CD4-positive, alpha-beta T cell treated with Interleukin-4 for 1 hour (primary cell): ENCODE measurements around the gene SPSB3.

ENCODE experiments used
- DNase-seq, 2 donors: peaks; one replicate each; pipeline ENCODE4 v3.0.0-alpha.2; 2020 to 2022

Gene SPSB3

GRCh38 chr16:1762196-1762878 lies 20.0 kb downstream of the SPSB3 start:
- DNase-seq, result no peak

GRCh38 chr16:1761751-1762150 lies 20.6 kb downstream of the SPSB3 start:
- DNase-seq, result no peak

GRCh38 chr16:1760911-1761310 lies 21.5 kb downstream of the SPSB3 start:
- no peak for DNase-seq

GRCh38 chr16:1759511-1759910 lies 22.9 kb downstream of the SPSB3 start:
- no peak for DNase-seq

DNA sequence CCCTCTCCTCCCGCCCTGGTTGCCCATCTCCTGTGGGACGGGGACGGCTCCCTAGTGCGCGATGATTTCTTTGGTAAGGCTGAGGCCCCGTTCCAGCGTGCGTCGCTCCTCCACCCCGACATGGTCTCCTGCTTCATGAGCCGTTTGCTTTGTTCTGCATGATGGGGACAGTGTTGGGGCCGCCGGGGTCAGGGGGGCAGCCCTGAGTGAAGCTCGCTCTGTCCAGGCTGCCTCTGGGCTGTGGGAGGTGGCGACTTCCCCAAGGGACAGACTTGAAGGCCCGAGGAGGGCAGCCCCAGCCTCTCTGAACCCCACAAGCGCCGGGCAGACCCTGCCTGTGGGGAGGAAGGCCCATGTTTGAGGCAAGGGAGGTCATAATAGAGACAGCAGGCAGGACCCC lies 23.4 kb downstream of the SPSB3 start:
- no peak for DNase-seq

DNA sequence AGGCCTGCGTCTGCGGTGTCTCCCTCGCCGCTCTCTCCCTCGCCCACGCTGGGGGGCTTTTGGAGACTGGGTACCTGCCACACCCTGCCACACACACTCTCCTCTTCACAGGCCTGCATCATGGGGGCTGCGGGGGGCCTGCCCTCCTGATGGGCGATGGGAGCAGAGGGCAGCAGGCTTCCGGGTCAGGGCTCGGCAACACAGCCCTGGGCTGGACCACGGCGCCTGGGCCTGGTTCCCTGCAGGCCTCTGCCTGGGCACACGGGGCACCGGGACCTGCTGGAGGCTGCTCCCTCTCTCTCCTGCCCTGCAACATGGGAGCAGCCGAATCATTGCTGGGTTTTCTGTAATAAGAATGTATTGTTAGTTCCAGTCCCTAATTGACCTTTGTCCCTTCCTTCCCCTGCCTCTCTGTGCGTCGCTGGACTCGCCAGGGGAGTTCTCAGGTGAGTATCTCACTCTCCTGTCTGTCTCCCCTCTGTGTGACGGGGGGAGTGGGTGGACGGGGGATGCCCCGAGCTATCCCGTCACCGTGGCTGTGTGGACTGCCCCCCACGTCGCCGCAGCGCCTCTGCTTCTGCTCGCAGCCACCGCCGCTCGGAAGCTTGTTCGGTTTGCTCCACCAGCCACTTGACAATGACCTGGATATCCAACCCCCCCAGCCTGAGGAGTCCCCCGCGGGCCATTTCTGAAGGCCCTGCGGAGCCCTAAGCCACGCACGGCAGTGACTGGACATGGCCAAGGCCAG lies 24.5 kb downstream of the SPSB3 start:
- DNase-seq, result no peak

DNA sequence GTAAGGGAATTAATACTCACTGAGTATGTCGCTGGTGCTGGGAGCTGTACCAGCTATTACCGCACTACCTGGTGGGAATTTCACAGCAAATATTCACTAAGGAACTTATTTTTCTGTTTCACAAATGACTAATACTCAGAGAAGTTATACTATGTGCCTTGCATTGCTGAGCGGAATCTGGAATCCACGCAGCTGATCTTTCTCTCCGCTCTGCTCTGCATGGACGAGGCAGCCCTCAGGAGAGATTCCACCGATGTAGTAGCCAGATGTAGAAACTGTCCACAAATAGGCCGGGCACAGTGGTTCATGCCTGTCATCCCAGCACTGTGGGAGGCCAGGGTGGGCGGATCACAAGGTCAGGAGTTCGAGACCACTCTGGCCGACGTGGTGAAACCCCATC lies 28.2 kb downstream of the SPSB3 start:
- no peak for DNase-seq

DNA sequence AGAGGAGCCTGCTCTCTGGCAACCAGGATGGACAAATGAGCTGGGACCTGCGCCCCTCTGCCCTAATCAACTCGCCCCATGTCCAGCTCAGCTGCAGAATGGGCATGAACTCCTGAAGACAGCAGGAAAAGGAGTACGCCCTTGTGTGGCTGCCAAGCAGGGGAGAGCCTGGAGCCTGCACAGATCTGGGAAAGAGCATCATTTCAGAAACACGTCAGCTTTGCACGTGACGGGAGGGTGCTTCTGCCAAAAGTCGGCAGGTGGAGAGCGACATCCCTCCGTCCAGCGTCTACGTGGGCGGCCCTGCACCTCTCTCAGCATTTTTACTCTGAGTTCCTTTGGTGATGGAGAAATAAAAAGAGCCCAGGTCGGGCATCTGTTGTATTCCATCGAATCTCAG lies 29.5 kb downstream of the SPSB3 start:
- DNase-seq, result no peak

DNA sequence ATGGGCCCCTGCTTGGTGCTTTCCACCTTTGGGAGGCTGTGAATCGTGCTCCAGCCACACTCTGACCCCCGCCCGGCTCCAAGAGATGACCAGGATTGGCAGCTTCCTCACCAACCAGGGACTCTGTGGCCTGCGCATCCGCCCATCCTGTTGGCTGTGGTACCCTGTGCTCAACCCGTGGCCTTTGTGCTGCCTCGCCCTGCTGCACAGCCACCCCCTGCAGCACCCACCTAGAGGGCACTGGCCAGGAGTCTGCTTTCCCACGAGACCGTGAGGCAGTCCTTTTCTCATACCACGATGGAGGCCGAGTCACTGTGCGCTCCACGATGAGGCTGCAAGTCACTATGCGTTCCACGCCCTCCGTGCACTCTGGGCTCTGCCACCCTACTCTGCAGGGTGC lies 30.4 kb downstream of the SPSB3 start:
- no peak for DNase-seq

DNA sequence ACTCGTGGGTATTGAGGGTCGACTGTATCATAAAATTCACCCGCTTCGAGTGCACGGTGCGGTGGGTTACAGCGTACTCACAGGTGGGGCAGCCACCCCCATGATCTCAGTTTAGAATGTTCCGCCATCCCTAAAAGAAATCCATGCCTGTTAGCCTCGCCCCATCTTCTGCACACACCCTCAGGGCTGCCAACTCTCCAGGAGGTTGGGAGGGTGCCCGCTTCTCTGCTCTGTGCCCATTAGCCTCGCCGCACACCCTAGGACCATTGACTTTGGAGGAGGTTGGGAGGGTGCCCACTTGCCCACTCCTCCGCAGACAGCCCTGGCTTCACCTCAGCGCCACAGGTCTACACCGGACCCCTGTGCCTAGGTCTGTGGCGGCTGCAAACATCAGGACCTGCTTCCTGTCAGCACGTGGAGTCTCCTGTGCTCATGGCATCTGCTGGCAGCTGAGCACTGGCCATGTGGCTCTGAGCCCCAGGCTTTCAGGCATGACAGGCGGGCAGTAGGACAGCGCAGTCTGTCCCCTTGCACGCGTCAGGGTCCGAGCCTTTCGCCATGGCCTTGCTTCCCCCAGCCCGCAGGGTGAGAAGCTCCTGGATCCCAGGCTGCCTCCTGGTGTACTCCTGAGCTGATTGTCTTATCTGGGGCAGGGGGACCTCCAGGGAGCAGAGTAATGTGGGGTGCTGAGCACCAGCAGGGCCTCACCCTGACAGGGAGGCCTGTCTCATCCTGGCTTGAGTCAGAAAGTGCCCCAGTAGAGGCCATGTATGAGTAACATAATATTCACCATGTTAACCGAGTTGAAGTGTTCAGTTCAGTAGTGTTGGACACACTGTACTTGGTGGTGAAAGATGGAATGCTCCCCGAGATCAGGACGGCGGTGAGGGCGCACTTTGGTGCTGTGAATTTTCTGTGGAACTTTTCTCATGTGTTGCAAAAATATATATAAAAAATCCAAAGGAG lies 32.9 kb downstream of the SPSB3 start:
- no peak for DNase-seq

GRCh38 chr16:1747934-1748333 lies 34.4 kb downstream of the SPSB3 start:
- DNase-seq, result no peak

DNA sequence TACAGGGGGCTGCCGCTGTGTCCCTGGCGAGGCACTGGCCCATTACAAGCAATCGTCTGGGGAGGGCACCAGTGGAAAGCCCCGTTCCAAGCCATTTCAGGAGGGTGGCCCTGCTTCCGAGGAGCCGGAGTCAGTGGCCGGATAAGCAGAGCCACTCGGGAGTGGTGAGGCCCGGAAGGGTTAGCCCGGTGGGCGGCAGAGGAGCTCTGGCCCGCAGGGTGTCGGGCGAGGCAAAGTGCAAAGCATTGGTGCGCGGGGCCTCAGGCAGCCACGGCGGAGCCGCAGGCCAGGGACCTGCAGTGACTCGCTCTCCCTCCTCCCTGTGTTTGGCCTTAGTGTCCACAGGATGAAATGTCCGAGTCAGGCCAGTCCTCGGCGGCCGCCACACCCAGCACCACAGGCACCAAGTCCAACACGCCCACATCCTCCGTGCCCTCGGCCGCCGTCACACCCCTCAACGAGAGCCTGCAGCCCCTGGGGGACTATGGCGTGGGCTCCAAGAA lies 35.6 kb downstream of the SPSB3 start:
- no peak for DNase-seq

DNA sequence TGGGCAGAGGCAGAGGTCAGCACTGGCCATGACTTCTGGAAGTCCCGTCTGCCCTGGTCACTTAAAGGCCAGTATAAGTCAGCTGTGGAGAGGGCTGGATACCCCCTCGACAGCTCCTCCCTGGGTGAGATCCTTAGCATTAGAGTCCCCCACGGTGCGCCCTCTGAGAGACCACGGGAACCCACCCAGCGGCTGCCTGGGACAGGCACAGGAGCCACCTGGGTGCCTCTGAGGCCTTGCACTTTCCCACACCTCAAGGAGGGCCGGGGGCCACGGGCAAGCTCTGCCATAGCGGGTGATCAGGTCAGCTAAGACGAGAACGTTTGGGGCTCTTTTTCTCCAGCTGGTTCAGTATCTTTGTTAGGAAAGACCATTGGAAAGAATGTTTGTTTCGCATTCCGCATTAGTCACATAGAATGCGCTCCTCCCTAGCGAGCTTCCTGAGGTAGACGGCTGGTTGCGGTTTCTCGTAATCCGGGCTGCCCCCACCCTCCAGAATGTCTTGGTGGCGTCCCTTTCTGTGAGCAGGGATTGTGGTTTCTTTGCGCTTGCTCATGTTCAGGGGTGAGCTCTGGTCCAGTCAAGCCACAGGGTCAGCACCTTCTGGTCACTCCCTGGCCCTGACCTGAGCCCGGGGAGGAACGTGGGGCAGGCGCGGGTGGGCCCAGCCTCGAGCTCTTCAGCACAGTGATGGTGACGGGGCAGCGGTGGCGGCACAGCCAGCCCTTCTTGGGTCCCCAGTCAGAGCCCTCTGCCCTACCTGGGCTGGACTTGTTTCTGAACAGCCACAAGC lies 36.3 kb downstream of the SPSB3 start:
- no peak for DNase-seq

DNA sequence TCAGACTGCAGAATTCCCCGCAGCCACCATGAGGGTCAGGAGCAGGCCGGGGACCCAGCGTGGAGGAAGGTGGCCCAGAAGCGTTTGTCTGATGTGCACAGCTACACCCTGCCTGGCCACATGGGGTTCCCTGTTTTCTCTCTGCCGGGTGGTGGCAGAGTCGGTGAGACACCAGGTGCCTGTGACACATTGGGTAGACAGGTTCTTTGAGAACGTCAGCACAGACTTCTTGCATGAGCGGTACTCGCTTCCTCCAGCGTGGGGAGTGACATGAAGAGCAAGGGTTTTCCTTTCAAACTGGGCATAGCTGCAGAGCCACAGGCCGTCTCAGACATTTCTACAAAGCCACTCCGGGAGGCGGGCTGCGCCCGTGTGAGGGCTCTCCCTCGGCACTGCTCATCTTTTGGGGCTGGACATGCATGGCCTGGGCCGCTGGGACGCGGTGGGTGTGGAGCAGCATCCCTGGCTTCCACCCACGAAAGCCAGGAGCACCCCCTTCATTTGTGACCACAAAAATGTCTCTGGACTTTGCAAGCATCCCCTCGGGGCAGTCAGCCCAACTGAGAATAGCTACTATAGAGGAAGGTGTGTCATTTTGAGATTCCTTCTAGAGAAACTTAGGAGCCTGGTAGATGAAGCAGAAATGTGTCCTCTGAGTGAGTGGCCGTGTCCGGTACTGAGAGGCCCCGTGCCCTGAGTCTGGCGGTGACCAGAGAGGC lies 37.0 kb downstream of the SPSB3 start:
- no peak for DNase-seq

DNA sequence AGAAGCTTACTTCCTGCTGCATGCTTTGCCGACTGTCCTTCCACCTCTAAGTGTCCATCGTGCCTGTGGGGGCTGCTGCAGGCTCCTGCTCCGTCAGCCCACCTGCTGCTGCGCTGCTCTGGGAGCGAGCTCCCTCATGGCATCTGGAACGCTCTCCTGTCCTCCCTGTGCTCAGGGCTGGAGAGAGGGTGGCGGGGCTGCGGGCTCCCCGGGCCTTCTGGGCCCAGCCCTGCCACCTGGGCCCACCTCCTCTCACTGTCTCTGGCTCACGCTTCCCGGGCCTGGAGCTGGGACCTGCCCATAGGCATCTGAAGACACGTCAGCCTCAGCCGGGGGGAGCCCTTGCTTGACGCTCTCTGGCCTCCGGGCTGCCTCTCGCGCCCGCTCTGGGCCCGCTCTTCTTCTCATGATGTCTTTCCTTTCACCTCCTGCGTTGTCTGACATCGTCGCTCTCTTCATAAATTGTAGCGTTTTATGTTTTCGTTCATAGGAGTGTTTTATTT lies 38.0 kb downstream of the SPSB3 start:
- no peak for DNase-seq

- DNase-seq, result no peak
Measured at GRCh38 chr16:1743376-1744337, 38.7 kb downstream of the SPSB3 start.

- no peak for DNase-seq
Measured at GRCh38 chr16:1741553-1742165, 40.7 kb downstream of the SPSB3 start.

DNA sequence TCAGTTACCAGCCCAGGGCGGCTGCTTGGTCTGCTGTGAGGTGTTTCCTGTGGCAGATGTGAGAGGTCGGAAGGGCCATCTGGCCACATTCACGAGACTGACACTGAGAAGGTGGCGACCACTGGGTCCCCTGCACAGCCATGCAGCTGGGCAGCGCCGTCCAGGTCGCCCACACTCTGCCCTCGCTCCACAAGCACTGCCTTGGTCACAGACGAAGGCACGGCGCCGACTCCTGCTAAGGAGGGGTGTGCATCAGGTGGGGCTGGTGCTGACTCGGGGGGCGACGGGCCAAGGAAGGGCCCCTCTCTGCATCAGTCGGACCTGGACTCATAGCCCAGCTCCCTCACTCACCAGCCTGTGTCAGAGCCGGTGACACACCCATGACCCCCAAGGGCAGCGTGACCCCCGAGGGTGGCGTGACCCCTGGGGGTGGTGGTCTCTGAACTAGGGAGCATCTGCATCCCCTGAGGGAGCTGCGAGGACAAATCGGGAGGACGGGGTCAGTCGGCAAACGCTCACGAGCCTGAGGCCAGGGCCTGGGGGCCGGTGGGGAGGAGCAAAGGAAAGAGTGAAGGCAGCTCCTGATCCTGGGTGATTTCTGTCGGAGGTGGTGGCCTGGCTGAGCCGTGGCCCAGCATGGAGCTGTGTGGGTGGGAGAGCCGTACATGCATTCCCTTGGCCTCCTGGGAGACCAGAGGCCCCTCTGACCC lies 41.4 kb downstream of the SPSB3 start:
- no peak for DNase-seq

DNA sequence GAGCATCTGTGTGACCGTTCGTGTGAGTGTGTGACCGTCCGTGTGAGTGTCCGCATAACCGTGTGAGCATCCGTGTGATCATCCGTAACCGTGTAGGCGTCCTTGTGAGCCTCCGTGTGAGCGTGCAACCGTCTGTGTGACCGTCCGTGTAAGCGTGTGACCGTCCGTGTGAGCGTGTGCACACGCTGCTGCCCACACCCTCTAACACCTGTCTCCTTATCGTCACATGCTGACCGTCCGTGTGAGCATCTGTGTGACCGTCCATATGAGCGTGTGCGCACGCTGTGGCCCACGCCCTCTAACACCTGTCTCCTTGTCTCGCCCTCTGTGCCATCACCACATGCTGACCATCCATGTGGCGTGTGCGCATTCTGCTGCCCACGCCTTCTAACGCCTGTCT lies 42.1 kb downstream of the SPSB3 start:
- DNase-seq, result no peak
